ENCODE data around the gene CHRM4.

The CHRM4 gene

DNA sequence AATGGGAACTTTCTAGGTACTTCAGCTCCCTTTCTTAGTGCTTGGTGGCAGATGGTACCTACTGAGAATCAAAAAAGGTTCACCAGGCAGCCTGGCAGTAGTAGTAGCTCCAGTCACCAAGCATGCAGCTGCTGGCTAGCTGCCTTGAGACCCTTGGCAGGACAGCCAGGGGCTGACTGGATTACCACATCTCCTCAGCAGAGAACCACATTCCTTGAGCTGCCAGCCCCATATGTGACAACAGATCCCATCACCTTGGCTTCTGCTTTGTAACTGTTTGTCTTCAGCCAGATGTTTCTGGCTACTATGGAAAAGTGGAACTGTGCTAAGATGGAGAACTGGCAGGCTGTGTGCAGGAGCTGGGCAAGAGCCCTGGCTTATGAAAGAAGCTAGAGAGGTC lies 39.6 kb upstream of the CHRM4 start:
- no peak overlapping the region for H3K4me3 ChIP-seq (replicated peaks; ENCODE audit: low read depth, low read length)
- H3K27me3 ChIP-seq (replicated peaks; ENCODE audit: control insufficient read depth, insufficient read depth, low read length), result no peaks in the 10 kb centered on the region
- no peak for TF ChIP-seq CTCF (IDR thresholded peaks at IDR 0.05; ENCODE audit: insufficient read depth, low read length, poor library complexity, severe bottlenecking)
- H3K36me3 ChIP-seq (ENCODE audit: control insufficient read depth, insufficient read depth, low read length), result peaks cover 16% of the 10 kb centered on the region
- DNase-seq (ENCODE audit: extremely low read depth, insufficient read length), result no peak

GRCh38 chr11:46429717-46430116 lies 38.1 kb upstream of the CHRM4 start:
- no peak for DNase-seq (ENCODE audit: extremely low read depth, insufficient read length)
- TF ChIP-seq CTCF (IDR thresholded peaks at IDR 0.05; ENCODE audit: insufficient read depth, low read length, poor library complexity, severe bottlenecking), result no peak
- H3K36me3 ChIP-seq (ENCODE audit: control insufficient read depth, insufficient read depth, low read length), result peaks cover 15% of the 10 kb centered on the region
- H3K27me3 ChIP-seq (replicated peaks; ENCODE audit: control insufficient read depth, insufficient read depth, low read length), result no peaks in the 10 kb centered on the region
- no peak overlapping the region for H3K4me3 ChIP-seq (replicated peaks; ENCODE audit: low read depth, low read length)

GRCh38 chr11:46427364-46427763 lies 35.8 kb upstream of the CHRM4 start:
- peaks cover 9% of the 10 kb centered on the region for H3K36me3 ChIP-seq (ENCODE audit: control insufficient read depth, insufficient read depth, low read length)
- H3K4me3 ChIP-seq (replicated peaks; ENCODE audit: low read depth, low read length), result no peak overlapping the region
- DNase-seq (ENCODE audit: extremely low read depth, insufficient read length), result no peak
- no peaks in the 10 kb centered on the region for H3K27me3 ChIP-seq (replicated peaks; ENCODE audit: control insufficient read depth, insufficient read depth, low read length)
- no peak for TF ChIP-seq CTCF (IDR thresholded peaks at IDR 0.05; ENCODE audit: insufficient read depth, low read length, poor library complexity, severe bottlenecking)

DNA sequence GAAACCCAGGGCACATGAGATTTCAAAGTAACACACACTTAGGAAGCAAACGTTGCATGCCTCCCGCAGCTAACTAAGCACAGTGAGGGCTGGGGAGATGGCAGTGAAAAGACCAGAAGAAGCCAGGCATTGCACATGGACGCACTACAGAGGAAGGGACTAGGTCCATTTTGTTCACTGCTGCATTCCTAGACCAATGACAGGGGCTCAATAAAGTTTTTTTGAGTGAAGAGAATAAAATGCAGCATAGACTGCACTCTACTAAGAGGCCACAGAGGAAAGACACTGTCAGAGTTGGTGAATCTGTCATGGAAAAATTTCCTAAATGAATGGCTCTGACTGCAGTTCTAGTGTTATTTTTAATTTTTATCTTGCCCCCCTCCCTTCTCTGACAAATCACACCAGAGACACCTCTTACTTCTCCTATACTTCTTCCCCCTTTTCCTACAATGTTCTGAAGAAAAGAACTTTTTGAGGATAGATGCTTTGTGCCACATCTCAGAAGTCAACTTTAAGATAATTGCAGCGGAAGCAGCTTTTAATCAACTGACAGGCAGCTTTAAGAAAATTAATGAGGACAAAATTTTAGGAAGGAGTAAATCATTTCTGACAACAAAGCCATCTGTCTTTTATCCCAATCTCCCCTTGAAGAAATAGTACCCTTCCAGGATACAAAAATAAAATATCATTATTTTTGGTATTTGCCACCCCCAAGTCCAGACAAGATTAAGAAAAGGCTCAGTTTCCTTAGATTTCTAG lies 34.8 kb upstream of the CHRM4 start:
- no peaks in the 10 kb centered on the region for H3K27me3 ChIP-seq (replicated peaks; ENCODE audit: control insufficient read depth, insufficient read depth, low read length)
- DNase-seq (ENCODE audit: extremely low read depth, insufficient read length), result no peak
- H3K4me3 ChIP-seq (replicated peaks; ENCODE audit: low read depth, low read length), result no peak overlapping the region
- peaks cover 9% of the 10 kb centered on the region for H3K36me3 ChIP-seq (ENCODE audit: control insufficient read depth, insufficient read depth, low read length)
- TF ChIP-seq CTCF (IDR thresholded peaks at IDR 0.05; ENCODE audit: insufficient read depth, low read length, poor library complexity, severe bottlenecking), result no peak

- no peak overlapping the region for H3K4me3 ChIP-seq (replicated peaks; ENCODE audit: low read depth, low read length)
- H3K27me3 ChIP-seq (replicated peaks; ENCODE audit: control insufficient read depth, insufficient read depth, low read length), result no peaks in the 10 kb centered on the region
- peaks cover 5% of the 10 kb centered on the region for H3K36me3 ChIP-seq (ENCODE audit: control insufficient read depth, insufficient read depth, low read length)
- no peak for TF ChIP-seq CTCF (IDR thresholded peaks at IDR 0.05; ENCODE audit: insufficient read depth, low read length, poor library complexity, severe bottlenecking)
- DNase-seq (ENCODE audit: extremely low read depth, insufficient read length), result no peak
These were observed 31.0 kb upstream of the CHRM4 start for GRCh38 chr11:46422588-46422987.
